NB4 (cell line): ENCODE results near the gene OR5D16.

ENCODE experiments used
- CTCF ChIP-seq: IDR thresholded peaks from one replicate; pipeline ENCODE4 v1.5.1; 2012; ENCODE audit warnings: low read depth, low read length
- MAX ChIP-seq: IDR thresholded peaks from 2 replicates; pipeline ENCODE4 v1.6.1; 2011; ENCODE audit warnings: low read depth, low read length
- MYC ChIP-seq: IDR thresholded peaks from 2 replicates; pipeline ENCODE4 v1.6.1; 2011; ENCODE audit warnings: low read depth, low read length

- TF ChIP-seq CTCF (no peak), MAX (no peak), MYC (no peak)
Observed at GRCh38 chr11:55806248-55806647, 32.3 kb upstream of the OR5D16 start.
